Natural killer cell treated with Interleukin-12 subunit alpha and Interleukin-12 subunit beta and Interleukin-15 and Interleukin-18, amount 100 ng/mL, for 72 hours (primary cell): ENCODE measurements around the gene KIF21B. TPM values are rescaled to one million over a fixed set of nuclear protein-coding genes. Genes with fewer than 3 reads are reported as not detected.
"Not testable (repeated sequence)": the region's sequence is repeated elsewhere in the genome, so short reads cannot be mapped to it uniquely, and the experiment has no call there.

ENCODE experiments used
- ATAC-seq, 2 donors: fragments of 150-1000 bp; cut with Tn5 transposase in 1 of 2; sonication (Bioruptor Pico), chemical (Tn5 transposase) in 1 of 2; 2 replicates each; pipeline ENCODE4 v1.10.0; 2021
- DNase-seq: peaks from one replicate; pipeline ENCODE4 v3.0.0; 2022; ENCODE audit warnings: low spot score
- H3K27ac Mint-ChIP-seq, 2 donors: 1 replicate in 1 of 2; 2 replicates in 1 of 2; pipeline ENCODE4 v1.8.0; 2022; ENCODE audit warnings: mixed read lengths in 2 of 2, mild to moderate bottlenecking in 1 of 2, moderate library complexity in 1 of 2
- H3K27me3 Mint-ChIP-seq, 2 donors: 1 replicate in 1 of 2; 2 replicates in 1 of 2; pipeline ENCODE4 v1.8.0; 2022; ENCODE audit warnings: mixed read lengths in 2 of 2
- H3K36me3 Mint-ChIP-seq: one replicate; pipeline ENCODE4 v1.8.0; 2022; ENCODE audit warnings: mixed read lengths
- H3K4me1 Mint-ChIP-seq, 2 donors: 1 replicate in 1 of 2; 2 replicates in 1 of 2; pipeline ENCODE4 v1.8.0; 2022; ENCODE audit warnings: low read depth in 2 of 2, mixed read lengths in 2 of 2, mild to moderate bottlenecking in 1 of 2
- H3K4me3 Mint-ChIP-seq: one replicate; pipeline ENCODE4 v1.8.0; 2022; ENCODE audit warnings: mixed read lengths
- H3K9me3 Mint-ChIP-seq: 2 replicates; pipeline ENCODE4 v1.8.0; 2022; ENCODE audit warnings: mixed read lengths
- total RNA-seq, 2 donors: library from RNA; stranded (reverse); gene quantifications; one replicate each; pipeline ENCODE4 v1.2.3, GENCODE V29; 2022

Gene KIF21B
- total RNA-seq, 2 donors from 2014 or later, result 71.1 to 93.3 TPM

GRCh38 chr1:200972985-200973742, 50.4 kb downstream of the KIF21B start:
- Mint-ChIP-seq H3K27me3 (no peaks in the 10 kb centered on the region), H3K27ac (peak overlapping the region in 1 of 2 donors; percentile 13), H3K9me3 (no peaks in the 10 kb centered on the region), H3K36me3 (no peaks in the 10 kb centered on the region), H3K4me1 (peaks cover 15 to 29% of the 10 kb centered on the region in 2 donors), H3K4me3 (no peak overlapping the region)
- no peak for ATAC-seq
- no peak for DNase-seq

- Mint-ChIP-seq H3K36me3 (no peaks in the 10 kb centered on the region), H3K9me3 (no peaks in the 10 kb centered on the region), H3K27ac (no peak overlapping the region), H3K4me1 (peaks cover 15 to 29% of the 10 kb centered on the region in 2 donors), H3K4me3 (no peak overlapping the region), H3K27me3 (no peaks in the 10 kb centered on the region)
- ATAC-seq, result no peak
- no peak for DNase-seq
Observed at GRCh38 chr1:200971955-200972711, 51.4 kb downstream of the KIF21B start.

GRCh38 chr1:200971428-200971903, 52.0 kb downstream of the KIF21B start:
- Mint-ChIP-seq H3K4me1 (peaks cover 15 to 29% of the 10 kb centered on the region in 2 donors), H3K9me3 (no peaks in the 10 kb centered on the region), H3K27me3 (no peaks in the 10 kb centered on the region), H3K4me3 (no peak overlapping the region), H3K36me3 (no peaks in the 10 kb centered on the region), H3K27ac (no peak overlapping the region)
- DNase-seq, result no peak
- ATAC-seq, result no peak

GRCh38 chr1:200970771-200971427, 52.6 kb downstream of the KIF21B start:
- no peak for DNase-seq
- no peaks in the 10 kb centered on the region for H3K36me3 Mint-ChIP-seq
- ATAC-seq, result no peak
- H3K9me3 Mint-ChIP-seq, result no peaks in the 10 kb centered on the region
- H3K4me3 Mint-ChIP-seq, result no peak overlapping the region
- H3K27ac Mint-ChIP-seq, result peak overlapping the region in 1 of 2 donors; percentile 80
- no peaks in the 10 kb centered on the region for H3K27me3 Mint-ChIP-seq
- peaks cover 15 to 29% of the 10 kb centered on the region in 2 donors for H3K4me1 Mint-ChIP-seq

GRCh38 chr1:200969726-200970561, 53.6 kb downstream of the KIF21B start:
- Mint-ChIP-seq H3K27ac (peak overlapping the region; percentile 68 to 80), H3K4me3 (no peak overlapping the region)
- peak; percentile 80 to 90 for ATAC-seq

GRCh38 chr1:200968469-200969410, 54.8 kb downstream of the KIF21B start:
- Mint-ChIP-seq H3K27ac (peak overlapping the region; percentile 68 to 80), H3K9me3 (no peaks in the 10 kb centered on the region), H3K27me3 (no peaks in the 10 kb centered on the region), H3K4me1 (peaks cover 15 to 33% of the 10 kb centered on the region in 2 donors), H3K4me3 (no peak overlapping the region), H3K36me3 (no peaks in the 10 kb centered on the region)
- no peak for ATAC-seq
- no peak for DNase-seq

More at GRCh38 chr1:200969726-200970561, 53.6 kb downstream of the KIF21B start:
- H3K27me3 Mint-ChIP-seq, result no peaks in the 10 kb centered on the region
- H3K4me1 Mint-ChIP-seq, result peaks cover 15 to 35% of the 10 kb centered on the region in 2 donors
- H3K36me3 Mint-ChIP-seq, result no peaks in the 10 kb centered on the region
- H3K9me3 Mint-ChIP-seq, result no peaks in the 10 kb centered on the region
- DNase-seq, result peak; percentile 80

GRCh38 chr1:200967693-200968468, 55.6 kb downstream of the KIF21B start:
- Mint-ChIP-seq H3K4me1 (peaks cover 15 to 32% of the 10 kb centered on the region in 2 donors), H3K27me3 (no peaks in the 10 kb centered on the region), H3K4me3 (no peak overlapping the region), H3K27ac (no peak overlapping the region), H3K9me3 (no peaks in the 10 kb centered on the region), H3K36me3 (no peaks in the 10 kb centered on the region)
- no peak for DNase-seq
- no peak for ATAC-seq

- H3K4me1 Mint-ChIP-seq, result peaks cover 15 to 30% of the 10 kb centered on the region in 2 donors
- no peak for ATAC-seq
- no peaks in the 10 kb centered on the region for H3K9me3 Mint-ChIP-seq
- H3K36me3 Mint-ChIP-seq, result no peaks in the 10 kb centered on the region
- DNase-seq, result no peak
- H3K27ac Mint-ChIP-seq, result no peak overlapping the region
- H3K27me3 Mint-ChIP-seq, result no peaks in the 10 kb centered on the region
- no peak overlapping the region for H3K4me3 Mint-ChIP-seq
Observed at GRCh38 chr1:200966934-200967333, 56.6 kb downstream of the KIF21B start.

- DNase-seq (no peak), ATAC-seq (no peak)
- no peaks in the 10 kb centered on the region for H3K9me3 Mint-ChIP-seq
- peaks cover 10 to 20% of the 10 kb centered on the region in 2 donors for H3K4me1 Mint-ChIP-seq
- no peak overlapping the region for H3K4me3 Mint-ChIP-seq
- H3K27ac Mint-ChIP-seq, result peak overlapping the region in 1 of 2 donors; percentile 34
- H3K27me3 Mint-ChIP-seq, result no peaks in the 10 kb centered on the region
- H3K36me3 Mint-ChIP-seq, result no peaks in the 10 kb centered on the region
Observed at GRCh38 chr1:200965111-200965805, 58.3 kb downstream of the KIF21B start.

GRCh38 chr1:200963888-200964287, 59.6 kb downstream of the KIF21B start:
- H3K36me3 Mint-ChIP-seq, H3K27ac Mint-ChIP-seq, H3K4me3 Mint-ChIP-seq, H3K4me1 Mint-ChIP-seq, ATAC-seq, H3K9me3 Mint-ChIP-seq, DNase-seq, H3K27me3 Mint-ChIP-seq: not testable (repeated sequence)

- Mint-ChIP-seq H3K36me3 (no peaks in the 10 kb centered on the region), H3K4me3 (no peak overlapping the region), H3K27me3 (no peaks in the 10 kb centered on the region), H3K27ac (no peak overlapping the region), H3K4me1 (peaks cover 0 to 6% of the 10 kb centered on the region in 2 donors), H3K9me3 (no peaks in the 10 kb centered on the region)
- ATAC-seq (no peak), DNase-seq (no peak)
Observed at GRCh38 chr1:200963076-200963475, 60.4 kb downstream of the KIF21B start.
